ENCODE results near the gene TSSK6. TPM values are rescaled to one million over a fixed set of nuclear protein-coding genes. Genes with fewer than 3 reads are reported as not detected.
A peak's percentile ranks its signal among the peaks of the same experiment; 100 is the strongest.

TSSK6 gene
- total and polyA plus RNA-seq, 9 donors: 0.31 to 0.80 (median 0.64) TPM

GRCh38 chr19:19553670-19554069 is 38.3 kb upstream of the TSSK6 start:
- Histone ChIP-seq H3K9me3 (replicated peaks; ENCODE audit: control insufficient read depth, low read depth, low read length) (peaks cover 5% of the 10 kb centered on the region), H3K27ac (ENCODE audit: low read length) (no peak overlapping the region), H3K27me3 (ENCODE audit: control insufficient read depth, insufficient read depth, low read length) (peaks cover 9% of the 10 kb centered on the region), H3K4me1 (ENCODE audit: control insufficient read depth, insufficient read depth, low read length) (peaks cover 16% of the 10 kb centered on the region), H3K4me3 (ENCODE audit: low read length) (no peak overlapping the region), H3K36me3 (ENCODE audit: control insufficient read depth, insufficient read depth, low read length) (no peaks in the 10 kb centered on the region)
- 93% methylated on average over 3 of the region's 10 CpGs for WGBS (ENCODE audit: insufficient coverage)
- no peak for DNase-seq

- H3K36me3 ChIP-seq (ENCODE audit: control insufficient read depth, insufficient read depth, low read length): no peaks in the 10 kb centered on the region
- peaks cover 5% of the 10 kb centered on the region for H3K9me3 ChIP-seq (replicated peaks; ENCODE audit: control insufficient read depth, low read depth, low read length)
- peaks cover 13% of the 10 kb centered on the region for H3K27me3 ChIP-seq (ENCODE audit: control insufficient read depth, insufficient read depth, low read length)
- peak; percentile 55 for DNase-seq
- H3K4me3 ChIP-seq (ENCODE audit: low read length): no peak overlapping the region
- WGBS (ENCODE audit: insufficient coverage): 32% methylated on average over 6 of the region's 6 CpGs
- peaks cover 16% of the 10 kb centered on the region for H3K4me1 ChIP-seq (ENCODE audit: control insufficient read depth, insufficient read depth, low read length)
- H3K27ac ChIP-seq (ENCODE audit: low read length): no peak overlapping the region
Observed at GRCh38 chr19:19552798-19553197, 37.5 kb upstream of the TSSK6 start.

GRCh38 chr19:19551853-19552192 is 36.5 kb upstream of the TSSK6 start:
- DNase-seq: peak; percentile 73
- Histone ChIP-seq H3K9me3 (replicated peaks; ENCODE audit: control insufficient read depth, low read depth, low read length) (peaks cover 5% of the 10 kb centered on the region), H3K4me3 (ENCODE audit: low read length) (no peak overlapping the region), H3K27me3 (ENCODE audit: control insufficient read depth, insufficient read depth, low read length) (peaks cover 13% of the 10 kb centered on the region), H3K4me1 (ENCODE audit: control insufficient read depth, insufficient read depth, low read length) (peaks cover 16% of the 10 kb centered on the region), H3K27ac (ENCODE audit: low read length) (peak overlapping the region; percentile 51), H3K36me3 (ENCODE audit: control insufficient read depth, insufficient read depth, low read length) (no peaks in the 10 kb centered on the region)
- WGBS (ENCODE audit: insufficient coverage): 27% methylated on average over 14 of the region's 14 CpGs

GRCh38 chr19:19550972-19551852 is 35.9 kb upstream of the TSSK6 start:
- WGBS (ENCODE audit: insufficient coverage): 46% methylated on average over 4 of the region's 10 CpGs
- peaks cover 13% of the 10 kb centered on the region for H3K27me3 ChIP-seq (ENCODE audit: control insufficient read depth, insufficient read depth, low read length)
- H3K4me3 ChIP-seq (ENCODE audit: low read length): no peak overlapping the region
- H3K36me3 ChIP-seq (ENCODE audit: control insufficient read depth, insufficient read depth, low read length): no peaks in the 10 kb centered on the region
- H3K4me1 ChIP-seq (ENCODE audit: control insufficient read depth, insufficient read depth, low read length): peaks cover 16% of the 10 kb centered on the region
- H3K27ac ChIP-seq (ENCODE audit: low read length): peak overlapping the region; percentile 67
- peak; percentile 69 for DNase-seq
- peaks cover 5% of the 10 kb centered on the region for H3K9me3 ChIP-seq (replicated peaks; ENCODE audit: control insufficient read depth, low read depth, low read length)

GRCh38 chr19:19550485-19550929 is 35.2 kb upstream of the TSSK6 start:
- Histone ChIP-seq H3K27ac (ENCODE audit: low read length) (peak overlapping the region; percentile 67), H3K36me3 (ENCODE audit: control insufficient read depth, insufficient read depth, low read length) (no peaks in the 10 kb centered on the region), H3K4me1 (ENCODE audit: control insufficient read depth, insufficient read depth, low read length) (peaks cover 16% of the 10 kb centered on the region), H3K4me3 (ENCODE audit: low read length) (no peak overlapping the region), H3K27me3 (ENCODE audit: control insufficient read depth, insufficient read depth, low read length) (peaks cover 13% of the 10 kb centered on the region), H3K9me3 (replicated peaks; ENCODE audit: control insufficient read depth, low read depth, low read length) (peaks cover 5% of the 10 kb centered on the region)
- DNase-seq: peak; percentile 75
- WGBS (ENCODE audit: insufficient coverage): 13% methylated on average over 5 of the region's 8 CpGs

GRCh38 chr19:19549804-19550464 is 34.6 kb upstream of the TSSK6 start:
- H3K27me3 ChIP-seq (ENCODE audit: control insufficient read depth, insufficient read depth, low read length): peaks cover 13% of the 10 kb centered on the region
- peaks cover 16% of the 10 kb centered on the region for H3K4me1 ChIP-seq (ENCODE audit: control insufficient read depth, insufficient read depth, low read length)
- DNase-seq: no peak
- H3K4me3 ChIP-seq (ENCODE audit: low read length): no peak overlapping the region
- peaks cover 5% of the 10 kb centered on the region for H3K9me3 ChIP-seq (replicated peaks; ENCODE audit: control insufficient read depth, low read depth, low read length)
- no peaks in the 10 kb centered on the region for H3K36me3 ChIP-seq (ENCODE audit: control insufficient read depth, insufficient read depth, low read length)
- WGBS (ENCODE audit: insufficient coverage): 60% methylated on average over 19 of the region's 23 CpGs
- peak overlapping the region; percentile 67 for H3K27ac ChIP-seq (ENCODE audit: low read length)

- H3K27ac ChIP-seq (ENCODE audit: low read length): peak overlapping the region; percentile 67
- peaks cover 5% of the 10 kb centered on the region for H3K9me3 ChIP-seq (replicated peaks; ENCODE audit: control insufficient read depth, low read depth, low read length)
- peak; percentile 76 for DNase-seq
- H3K36me3 ChIP-seq (ENCODE audit: control insufficient read depth, insufficient read depth, low read length): no peaks in the 10 kb centered on the region
- H3K4me3 ChIP-seq (ENCODE audit: low read length): no peak overlapping the region
- 37% methylated on average over 12 of the region's 13 CpGs for WGBS (ENCODE audit: insufficient coverage)
- H3K4me1 ChIP-seq (ENCODE audit: control insufficient read depth, insufficient read depth, low read length): peaks cover 16% of the 10 kb centered on the region
- H3K27me3 ChIP-seq (ENCODE audit: control insufficient read depth, insufficient read depth, low read length): peaks cover 13% of the 10 kb centered on the region
Observed at GRCh38 chr19:19548915-19549759, 33.8 kb upstream of the TSSK6 start.

- Histone ChIP-seq H3K9me3 (replicated peaks; ENCODE audit: control insufficient read depth, low read depth, low read length) (peaks cover 5% of the 10 kb centered on the region), H3K4me1 (ENCODE audit: control insufficient read depth, insufficient read depth, low read length) (peaks cover 16% of the 10 kb centered on the region), H3K4me3 (ENCODE audit: low read length) (no peak overlapping the region), H3K27me3 (ENCODE audit: control insufficient read depth, insufficient read depth, low read length) (peaks cover 13% of the 10 kb centered on the region), H3K36me3 (ENCODE audit: control insufficient read depth, insufficient read depth, low read length) (no peaks in the 10 kb centered on the region), H3K27ac (ENCODE audit: low read length) (peak overlapping the region; percentile 29)
- no peak for DNase-seq
- 66% methylated on average over 4 of the region's 15 CpGs for WGBS (ENCODE audit: insufficient coverage)
Observed at GRCh38 chr19:19547674-19548336, 32.5 kb upstream of the TSSK6 start.

- no peak for DNase-seq
- 38% methylated on average over 11 of the region's 19 CpGs for WGBS (ENCODE audit: insufficient coverage)
- H3K27me3 ChIP-seq (ENCODE audit: control insufficient read depth, insufficient read depth, low read length): peaks cover 24% of the 10 kb centered on the region
- H3K9me3 ChIP-seq (replicated peaks; ENCODE audit: control insufficient read depth, low read depth, low read length): peaks cover 5% of the 10 kb centered on the region
- H3K27ac ChIP-seq (ENCODE audit: low read length): no peak overlapping the region
- no peaks in the 10 kb centered on the region for H3K36me3 ChIP-seq (ENCODE audit: control insufficient read depth, insufficient read depth, low read length)
- H3K4me3 ChIP-seq (ENCODE audit: low read length): no peak overlapping the region
- H3K4me1 ChIP-seq (ENCODE audit: control insufficient read depth, insufficient read depth, low read length): peaks cover 14% of the 10 kb centered on the region
Observed at GRCh38 chr19:19546751-19547162, 31.4 kb upstream of the TSSK6 start.
